ENCODE results near the gene SYNPO.

The SYNPO gene

DNA sequence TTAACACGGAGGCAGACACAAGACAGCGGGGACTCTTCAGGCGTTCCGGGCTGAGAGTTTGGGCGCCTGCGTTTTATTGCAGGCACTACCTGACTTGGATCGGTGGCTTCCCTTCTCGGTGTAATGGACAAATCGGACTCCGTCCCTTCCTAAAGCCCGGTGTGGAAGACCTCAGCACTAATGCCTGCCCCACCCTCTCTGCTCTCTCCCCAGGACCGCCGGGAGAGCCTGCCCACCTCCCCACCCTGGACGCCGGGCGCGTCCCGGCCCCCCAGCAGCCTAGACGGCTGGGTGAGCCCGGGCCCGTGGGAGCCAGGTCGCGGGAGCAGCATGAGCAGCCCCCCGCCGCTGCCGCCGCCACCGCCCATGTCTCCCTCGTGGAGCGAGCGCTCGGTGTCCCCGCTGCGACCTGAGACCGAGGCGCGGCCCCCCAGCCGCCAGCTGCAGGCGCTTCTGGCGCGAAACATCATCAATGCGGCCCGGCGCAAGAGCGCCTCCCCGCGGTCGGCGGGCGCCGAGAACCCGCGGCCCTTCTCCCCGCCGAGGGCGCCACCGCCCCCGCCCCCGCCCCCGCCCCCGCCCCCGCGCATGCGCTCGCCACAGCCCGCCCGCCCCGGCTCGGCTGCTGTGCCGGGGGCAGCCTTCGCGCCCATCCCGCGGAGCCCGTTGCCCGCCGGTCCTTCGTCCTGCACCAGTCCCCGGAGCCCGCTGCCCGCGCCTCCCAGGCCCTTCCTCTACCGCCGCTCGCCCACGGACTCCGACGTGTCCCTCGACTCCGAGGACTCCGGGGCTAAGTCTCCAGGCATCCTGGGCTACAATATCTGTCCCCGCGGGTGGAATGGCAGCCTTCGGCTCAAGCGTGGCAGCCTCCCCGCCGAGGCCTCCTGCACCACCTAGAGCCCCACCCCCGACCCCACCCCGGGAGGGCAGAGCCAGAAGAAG is 16.0 kb downstream of the SYNPO start:
- peak; percentile 33 to 65 for DNase-seq (ENCODE audit: low read depth in 2 of 2)

GRCh38 chr5:150658121-150658520 is 17.7 kb downstream of the SYNPO start:
- no peak for DNase-seq (ENCODE audit: low read depth in 2 of 2)

GRCh38 chr5:150658699-150659265 is 18.3 kb downstream of the SYNPO start:
- DNase-seq (ENCODE audit: low read depth in 2 of 2): no peak

DNA sequence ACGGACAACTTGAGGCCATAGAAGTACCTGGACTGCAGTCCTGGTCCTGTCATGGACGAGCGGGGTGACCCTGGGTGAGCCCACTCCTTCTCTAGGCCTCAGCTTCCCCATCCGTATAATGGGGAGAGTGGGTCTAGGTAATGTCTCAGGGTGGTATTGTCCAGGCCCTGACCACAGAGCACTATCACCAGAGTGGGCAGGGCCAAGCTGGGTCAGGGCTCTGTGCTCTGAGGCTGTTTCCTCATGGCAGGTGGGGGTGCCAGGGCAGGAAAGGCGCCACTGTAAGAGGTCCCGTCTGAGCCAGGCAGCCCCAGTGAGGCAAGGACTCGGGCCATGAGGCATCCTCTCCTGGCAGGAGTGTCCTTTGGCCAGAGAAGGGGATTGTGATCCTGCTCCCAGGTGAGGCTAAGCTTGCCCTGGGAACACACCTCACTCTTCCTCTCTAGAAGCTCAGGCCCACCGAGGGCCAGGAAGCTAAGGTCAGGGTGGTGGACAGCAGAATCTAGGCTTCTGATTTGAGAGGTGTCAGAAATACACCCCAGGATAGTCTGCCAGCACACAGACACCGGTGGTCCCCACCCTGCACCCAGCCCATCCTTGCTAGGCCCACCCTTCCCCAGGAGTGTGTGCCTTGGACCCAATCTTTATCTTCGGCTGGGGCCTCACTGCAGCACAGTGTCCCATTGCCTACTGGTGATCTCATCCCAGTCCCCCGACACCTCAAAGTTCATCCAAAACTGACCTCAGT is 19.1 kb downstream of the SYNPO start:
- no peak for DNase-seq (ENCODE audit: low read depth in 2 of 2)

- DNase-seq (ENCODE audit: low read depth in 2 of 2): no peak
Measured at GRCh38 chr5:150660108-150660831, 19.8 kb downstream of the SYNPO start.

GRCh38 chr5:150661086-150661485 is 20.6 kb downstream of the SYNPO start, which contains the start of gene MYOZ3:
Gene MYOZ3 (plus strand): TSS chr5:150661251. CDS start chr5:150662942, 1,691 bp downstream.
- no peak for DNase-seq (ENCODE audit: low read depth in 2 of 2)

GRCh38 chr5:150661821-150662596 is 21.5 kb downstream of the SYNPO start:
- DNase-seq (ENCODE audit: low read depth in 2 of 2): no peak

GRCh38 chr5:150662731-150663516 is 22.5 kb downstream of the SYNPO start:
- DNase-seq (ENCODE audit: low read depth in 2 of 2): no peak

- DNase-seq (ENCODE audit: low read depth in 2 of 2): no peak
Measured at GRCh38 chr5:150663936-150664335, 23.5 kb downstream of the SYNPO start.

- no peak for DNase-seq (ENCODE audit: low read depth in 2 of 2)
Measured at GRCh38 chr5:150665044-150665443, 24.6 kb downstream of the SYNPO start.

GRCh38 chr5:150670275-150670947 is 30.0 kb downstream of the SYNPO start:
- DNase-seq (ENCODE audit: low read depth in 2 of 2): no peak

DNA sequence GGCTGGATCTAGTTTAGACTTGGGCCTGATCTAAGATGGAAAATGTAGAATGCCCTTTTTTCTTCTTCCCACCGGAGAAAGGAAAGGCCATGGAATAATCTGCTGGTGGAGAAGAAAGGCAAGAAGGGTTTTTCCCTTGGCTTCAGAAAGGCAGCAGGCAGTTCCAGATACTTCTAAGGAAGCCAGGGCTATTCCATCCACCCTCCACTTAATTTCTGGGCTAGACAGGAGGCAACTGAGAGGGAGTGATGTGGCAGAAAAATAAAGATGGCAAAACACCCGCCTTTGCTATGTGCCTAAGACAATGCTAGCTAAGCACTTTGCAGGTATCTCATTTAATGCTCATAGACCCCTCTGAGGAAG is 30.5 kb downstream of the SYNPO start:
- DNase-seq (ENCODE audit: low read depth in 2 of 2): no peak

DNA sequence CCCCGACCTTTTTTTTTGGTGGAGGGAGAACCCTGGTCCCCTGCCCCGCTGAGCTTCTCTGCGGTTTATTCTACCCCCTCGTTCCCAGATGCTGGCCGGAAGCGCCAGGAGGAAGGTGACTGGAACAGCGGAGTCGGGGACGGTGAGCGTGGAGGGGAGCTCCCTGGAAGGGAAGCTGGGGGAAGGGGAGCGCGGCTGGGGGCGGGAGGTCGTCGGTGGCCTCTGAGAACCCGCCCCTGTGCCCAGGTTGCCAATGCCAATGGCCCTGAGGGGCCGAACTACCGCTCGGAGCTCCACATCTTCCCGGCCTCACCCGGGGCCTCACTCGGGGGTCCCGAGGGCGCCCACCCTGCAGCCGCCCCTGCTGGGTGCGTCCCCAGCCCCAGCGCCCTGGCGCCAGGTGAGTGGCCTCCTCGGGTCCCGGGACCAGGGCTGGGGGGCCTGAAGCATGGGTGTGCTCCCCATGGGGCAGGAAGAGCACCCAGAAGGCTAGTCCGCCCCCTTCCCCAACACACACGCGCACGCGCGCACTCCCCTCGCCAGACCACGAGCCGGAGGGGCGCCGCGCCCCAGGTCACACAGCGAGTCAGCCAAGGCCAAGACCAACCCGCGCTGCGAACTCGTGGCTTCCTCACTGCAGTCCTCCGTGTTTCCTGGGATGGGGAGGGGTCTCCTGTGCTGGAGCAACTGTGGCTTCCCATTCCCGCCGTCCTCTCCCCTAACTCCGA is 31.2 kb downstream of the SYNPO start:
- no peak for DNase-seq (ENCODE audit: low read depth in 2 of 2)

GRCh38 chr5:150672237-150672883 is 31.9 kb downstream of the SYNPO start:
- DNase-seq (ENCODE audit: low read depth in 2 of 2): no peak

DNA sequence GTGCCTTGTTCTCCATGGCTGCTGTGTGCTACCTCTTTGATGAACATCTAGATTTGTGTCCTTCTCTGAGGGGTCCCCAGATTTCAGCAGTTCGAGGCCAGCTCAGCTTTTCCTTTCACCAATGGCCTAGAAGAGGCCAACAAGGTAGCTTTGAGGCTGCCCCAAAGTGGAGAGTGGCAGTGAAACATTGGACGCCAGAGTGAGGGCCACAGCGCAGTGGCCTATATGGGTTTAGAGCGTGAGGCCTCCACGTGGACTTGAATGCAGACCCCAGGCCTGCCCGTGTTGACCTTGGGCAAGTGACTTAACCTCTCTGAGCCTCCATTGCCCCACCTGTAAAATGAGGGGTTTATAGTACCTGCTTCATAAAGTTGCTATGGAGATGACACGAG is 32.4 kb downstream of the SYNPO start:
- no peak for DNase-seq (ENCODE audit: low read depth in 2 of 2)

DNA sequence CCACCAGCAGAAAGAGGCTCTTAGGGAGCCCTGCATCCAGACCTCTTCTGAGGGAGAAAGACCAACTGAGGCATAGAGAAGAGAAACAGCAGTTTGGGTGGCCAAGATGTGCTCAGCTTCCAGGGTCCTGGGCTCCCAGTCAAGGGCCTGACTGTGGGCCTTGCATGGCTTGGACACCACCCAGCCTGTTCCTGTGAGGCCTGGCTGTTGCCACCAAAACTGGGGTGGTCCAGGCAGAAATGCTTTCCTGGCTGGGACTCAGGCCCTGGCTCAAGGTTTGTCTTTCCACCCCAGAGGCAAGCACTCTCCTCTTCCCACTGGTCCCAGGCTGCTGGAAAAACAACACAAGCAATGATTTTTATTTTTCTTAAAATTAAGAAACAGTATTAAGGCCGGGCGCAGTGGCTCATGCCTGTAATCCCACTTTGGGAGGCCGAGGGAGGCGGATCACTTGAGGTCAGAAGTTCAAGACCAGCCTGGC is 33.9 kb downstream of the SYNPO start:
- DNase-seq (ENCODE audit: low read depth in 2 of 2): no peak

DNA sequence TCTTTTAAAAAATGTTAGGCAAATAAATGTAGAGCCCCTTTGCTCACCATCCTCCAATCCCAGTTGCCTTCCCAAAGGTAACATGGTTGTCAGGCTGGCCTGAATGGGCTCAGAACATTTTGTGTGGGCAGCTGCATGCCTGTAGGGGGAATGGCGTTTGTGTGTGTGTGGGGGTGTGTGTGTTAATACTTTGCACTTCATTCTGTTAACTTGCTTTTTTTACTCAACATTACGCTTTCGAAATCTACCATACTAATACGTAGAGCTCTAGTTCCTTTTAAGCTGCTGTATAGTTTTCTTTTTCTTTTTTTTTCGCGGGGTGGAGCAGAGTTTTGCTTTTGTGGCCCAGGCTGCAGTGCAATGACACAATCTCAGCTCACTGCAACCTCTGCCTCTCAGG is 34.6 kb downstream of the SYNPO start:
- DNase-seq (ENCODE audit: low read depth in 2 of 2): no peak

- no peak for DNase-seq (ENCODE audit: low read depth in 2 of 2)
Measured at GRCh38 chr5:150676578-150676977, 36.1 kb downstream of the SYNPO start.

All from stimulated activated CD8-positive, alpha-beta memory T cell treated with anti-CD3 and anti-CD28 coated beads, Interleukin-7, amount 100 ng/mL, for 4 hours (primary cell).